HG02870 (cell line): Measurements from ENCODE around the gene CHRNB4.

Source experiments
- ATAC-seq: cut with Tn5 transposase; IDR thresholded peaks from one replicate; pipeline ENCODE4 v1.9.1; 2021; ENCODE audit warnings: mild to moderate bottlenecking, moderate library complexity; ENCODE audit not compliant: unreplicated experiment

Gene CHRNB4

GRCh38 chr15:78671626-78672211, 30.7 kb upstream of the CHRNB4 start:
- ATAC-seq = no peak

GRCh38 chr15:78668987-78669386, 28.0 kb upstream of the CHRNB4 start:
- no peak for ATAC-seq

- no peak for ATAC-seq
These were observed 26.7 kb upstream of the CHRNB4 start for GRCh38 chr15:78667578-78668236.

- ATAC-seq = no peak
These were observed 25.0 kb upstream of the CHRNB4 start for GRCh38 chr15:78666010-78666409.

- ATAC-seq = no peak
These were observed 22.7 kb upstream of the CHRNB4 start for GRCh38 chr15:78663703-78664102.

GRCh38 chr15:78662028-78662427, 21.0 kb upstream of the CHRNB4 start:
- ATAC-seq = no peak

GRCh38 chr15:78661001-78661400, 20.0 kb upstream of the CHRNB4 start:
- ATAC-seq = no peak

GRCh38 chr15:78660584-78660983, 19.6 kb upstream of the CHRNB4 start:
- ATAC-seq = no peak

- no peak for ATAC-seq
These were observed 17.8 kb upstream of the CHRNB4 start for GRCh38 chr15:78658823-78659222.

- no peak for ATAC-seq
These were observed 13.3 kb upstream of the CHRNB4 start for GRCh38 chr15:78654272-78654671.

GRCh38 chr15:78651930-78652615, 11.1 kb upstream of the CHRNB4 start:
- ATAC-seq = no peak

GRCh38 chr15:78651007-78651406, 10.0 kb upstream of the CHRNB4 start:
- ATAC-seq = no peak

GRCh38 chr15:78650022-78650421, 9.0 kb upstream of the CHRNB4 start:
- no peak for ATAC-seq

GRCh38 chr15:78645009-78645408, 4.0 kb upstream of the CHRNB4 start:
- ATAC-seq = no peak

- no peak for ATAC-seq
These were observed 1.3 kb upstream of the CHRNB4 start for GRCh38 chr15:78642331-78642730.

- no peak for ATAC-seq
These were observed 802 bp upstream of the CHRNB4 start for GRCh38 chr15:78641749-78642275.

GRCh38 chr15:78640527-78641101, 396 bp downstream of the CHRNB4 start:
- no peak for ATAC-seq

GRCh38 chr15:78638658-78639314, 2.2 kb downstream of the CHRNB4 start:
- ATAC-seq = no peak

- ATAC-seq = no peak
These were observed 3.1 kb downstream of the CHRNB4 start for GRCh38 chr15:78637776-78638435.

- ATAC-seq = no peak
These were observed 4.6 kb downstream of the CHRNB4 start for GRCh38 chr15:78636378-78636859.
